Cerebellar nuclear complex (tissue), 1 donor: Measurements from ENCODE around the gene SLC2A5.
"Not testable (repeated sequence)": the region's sequence is repeated elsewhere in the genome, so short reads cannot be mapped to it uniquely, and the experiment has no call there.

ENCODE experiments used
- DNase-seq, 2 experiments: peaks; one replicate each; lab custom pipeline; 2025; lab: John Stamatoyannopoulos, UW

The SLC2A5 gene

GRCh38 chr1:9069326-9070100, at the start of gene SLC2A5:
SLC2A5 (minus strand) TSS chr1:9069635; CDS start chr1:9069536, 99 bp downstream.
- DNase-seq = no peak

GRCh38 chr1:9118186-9118585, 48.8 kb upstream of the SLC2A5 start:
- DNase-seq = no peak

- DNase-seq = no peak
Observed at GRCh38 chr1:9115351-9116205, 46.1 kb upstream of the SLC2A5 start.

- no peak for DNase-seq
Observed at GRCh38 chr1:9112961-9113880, 43.8 kb upstream of the SLC2A5 start.

GRCh38 chr1:9111957-9112356, 42.5 kb upstream of the SLC2A5 start:
- no peak for DNase-seq

GRCh38 chr1:9111357-9111691, 41.9 kb upstream of the SLC2A5 start:
- DNase-seq = no peak

GRCh38 chr1:9110669-9111356, 41.4 kb upstream of the SLC2A5 start:
- no peak for DNase-seq

GRCh38 chr1:9108056-9108665, 38.7 kb upstream of the SLC2A5 start:
- no peak for DNase-seq

- no peak for DNase-seq
Observed at GRCh38 chr1:9107136-9107535, 37.7 kb upstream of the SLC2A5 start.

GRCh38 chr1:9106286-9106685, 36.9 kb upstream of the SLC2A5 start:
- DNase-seq = no peak

GRCh38 chr1:9105336-9105867, 36.0 kb upstream of the SLC2A5 start:
- no peak for DNase-seq

GRCh38 chr1:9101510-9102146, 32.2 kb upstream of the SLC2A5 start:
- DNase-seq = no peak

- DNase-seq = no peak
Observed at GRCh38 chr1:9100471-9101043, 31.1 kb upstream of the SLC2A5 start.

- no peak for DNase-seq
Observed at GRCh38 chr1:9099555-9099954, 30.1 kb upstream of the SLC2A5 start.

- DNase-seq = no peak
Observed at GRCh38 chr1:9097947-9098705, 28.7 kb upstream of the SLC2A5 start.

GRCh38 chr1:9095818-9096217, 26.4 kb upstream of the SLC2A5 start:
- no peak for DNase-seq

GRCh38 chr1:9093996-9094595, 24.7 kb upstream of the SLC2A5 start:
- not testable (repeated sequence) for DNase-seq

GRCh38 chr1:9093581-9093980, 24.1 kb upstream of the SLC2A5 start:
- no peak for DNase-seq

- DNase-seq = no peak
Observed at GRCh38 chr1:9093091-9093490, 23.7 kb upstream of the SLC2A5 start.
